Heart right ventricle (tissue), 16 donors: ENCODE data around the gene PMF1. TPM values are rescaled to one million over a fixed set of nuclear protein-coding genes. Genes with fewer than 3 reads are reported as not detected.

Experiments used
- ATAC-seq, 8 donors: fragments of 200-7000 bp; cut with Tn5 transposase; one replicate each; pipeline ENCODE4 v1.9.1; 2020; ENCODE audit warnings: mild to moderate bottlenecking in 8 of 8, moderate library complexity in 8 of 8, moderate number of reproducible peaks in 1 of 8
- DNase-seq, 2 donors: peaks; one replicate each; pipeline ENCODE4 v3.0.0-alpha.2; 2020
- H3K27ac ChIP-seq, 10 donors: fragments of 200-600 bp; sonication (generic) in 2 of 10; one replicate each; pipeline versions ENCODE4 v1.5.0 to v1.8.0; 2020 to 2022; ENCODE audit warnings: mild to moderate bottlenecking in 3 of 10
- H3K27me3 ChIP-seq, 7 donors: fragments of 200-600 bp; one replicate each; pipeline ENCODE4 v1.8.0; 2021 to 2022; ENCODE audit warnings: mild to moderate bottlenecking in 2 of 7
- H3K36me3 ChIP-seq, 9 donors: fragments of 200-600 bp; sonication (generic) in 1 of 9; one replicate each; pipeline versions ENCODE4 v1.5.0 to v1.8.0; 2020 to 2022; ENCODE audit warnings: mild to moderate bottlenecking in 2 of 9
- H3K4me1 ChIP-seq, 9 donors: fragments of 200-600 bp; sonication (generic) in 1 of 9; one replicate each; pipeline versions ENCODE4 v1.5.0 to v1.8.0; 2020 to 2022; ENCODE audit warnings: mild to moderate bottlenecking in 4 of 9
- H3K4me3 ChIP-seq, 10 donors: fragments of 200-600 bp; sonication (generic) in 2 of 10; one replicate each; pipeline versions ENCODE4 v1.5.0 to v1.8.0; 2020 to 2022; ENCODE audit warnings: mild to moderate bottlenecking in 7 of 10, moderate library complexity in 2 of 10
- H3K9me3 ChIP-seq, 11 donors: fragments of 200-600 bp in 10 of 11; sonication (generic) in 2 of 11; one replicate each; pipeline versions ENCODE4 v1.5.0 to v1.8.0; 2013 to 2022; ENCODE audit warnings: mild to moderate bottlenecking in 2 of 11, control low read depth in 1 of 11, moderate library complexity in 1 of 11
- CTCF ChIP-seq, 9 donors: fragments of 200-600 bp; sonication (generic) in 2 of 9; IDR thresholded peaks; one replicate each; pipeline versions ENCODE4 v1.5.0 to v1.8.0; 2021 to 2022; ENCODE audit warnings: antibody characterized with exemption in 9 of 9, mild to moderate bottlenecking in 5 of 9, moderate library complexity in 1 of 9
- WGBS, 2 donors: extraction: QIAGEN DNeasy Blood & Tissue Kit; methylation state at CpG; one replicate each; pipeline ENCODE4 v1.1.7; 2013; ENCODE audit warnings: inconsistent platforms in 1 of 2; 5-methylcytosine and 5-hydroxymethylcytosine counted together
- intact Hi-C, 10 donors: fragments of 100-400 bp; cut with DNase I; formaldehyde crosslinking; loops; one replicate each; pipeline versions ENCODE4 v1.11.1 to v1.14.2; 2022
- polyA plus RNA-seq, 2 donors: library from polyadenylated mRNA; stranded (reverse); fragments of 200-250 nt; gene quantifications; one replicate each; pipeline ENCODE4 v1.2.3, GENCODE V29; 2013
- total RNA-seq, 10 donors: library from RNA; stranded (reverse); fragmentation: NEBNext Ultra II Directional in 3 of 10; extraction: Animal tissue kit (Norgen Biotek cat#: 25700) in 3 of 10; gene quantifications; one replicate each; pipeline versions ENCODE4 v1.2.1 to v1.2.4, GENCODE V29; 2021 to 2023
- donor health status: Arrhythmogenic right ventricular cardiomyopathy.
- donor health status: ischemic (EF 13 %, LVEDD 7.1; RV severe dilation, severe dysfunction).
- donor health status: healthy with polysubstance abuse.
- donor health status: DM: no; HTN: yes; CAD: no.
- donor health status: DM: no; HTN: no; CAD: no.
- donor health status: ischemic (EF 25% LVEDD 6.9; RV normal size, moderate dysfunction).
- donor health status: ischemic (EF 25% LVEDD 5.7; RV mildly dilated, moderate dysfunction).
- donor health status: healthy.
- donor health status: DM: yes; HTN: yes; CAD: no.
- donor health status: Ischemic cardiomyopathy.
- donor health status: ischemic (EF 35%, LVEDD 5.7; RV mildly dilated, moderate dysfunction).
- donor health status: nonischemic (EF 11% LVEDD 7.7; RV severe dilation, severe dysfunction).
- donor health status: DM: yes; HTN: yes; CAD: no.
- donor health status: PGD.
- donor health status: ischemic (EF 29% LVEDD 5.4; RV normal size, mild dysfunction).
- donor health status: nonischemic (EF 23%, LVEDD 6.1; RV moderate dilation, normal function).

The PMF1 gene
- total and polyA plus RNA-seq, 12 donors = 55.9 to 122 (median 69.9) TPM

- Histone ChIP-seq H3K36me3 (peaks cover 0 to 100% (median 70%) of the 10 kb centered on the region in 9 donors), H3K4me1 (no peaks in the 10 kb centered on the region)
- no peak for DNase-seq
Measured at GRCh38 chr1:156268336-156268735, 55.5 kb downstream of the PMF1 start.

GRCh38 chr1:156270314-156270713, 57.5 kb downstream of the PMF1 start:
- intact Hi-C loops = no loop called here
- Histone ChIP-seq H3K36me3 (peaks cover 0 to 100% (median 77%) of the 10 kb centered on the region in 9 donors), H3K9me3 (no peaks in the 10 kb centered on the region), H3K4me3 (no peak overlapping the region), H3K27ac (no peak overlapping the region), H3K27me3 (no peaks in the 10 kb centered on the region), H3K4me1 (no peaks in the 10 kb centered on the region)
- no peak for TF ChIP-seq CTCF (IDR thresholded peaks at IDR 0.05)
- ATAC-seq (no peak), DNase-seq (no peak)
- 94 to 96% methylated on average over 3 of the region's 3 CpGs for WGBS, 2 donors

More at GRCh38 chr1:156268336-156268735, 55.5 kb downstream of the PMF1 start:
- 63 to 69% methylated on average over 4 of the region's 4 CpGs for WGBS, 2 donors
- no peak for TF ChIP-seq CTCF (IDR thresholded peaks at IDR 0.05)
- Histone ChIP-seq H3K4me3 (no peak overlapping the region), H3K27ac (no peak overlapping the region), H3K27me3 (no peaks in the 10 kb centered on the region), H3K9me3 (no peaks in the 10 kb centered on the region)
- intact Hi-C loops = loop anchor here in 1 of 10 donors (10.0 kb wide), 1 partner anchor 46 kb away; no protein-coding TSS in a partner anchor
- no peak for ATAC-seq

GRCh38 chr1:156276532-156276931, 63.7 kb downstream of the PMF1 start:
- no peak for DNase-seq
- no peak overlapping the region for H3K4me3 ChIP-seq
- peaks cover 0 to 89% (median 67%) of the 10 kb centered on the region in 9 donors for H3K36me3 ChIP-seq
- ATAC-seq = no peak
- H3K9me3 ChIP-seq = no peaks in the 10 kb centered on the region
- intact Hi-C loops = loop anchor here in 1 of 10 donors (5.0 kb wide), 1 partner anchor 34 kb away; the partner anchor contains the start of gene BGLAP
- no peak for TF ChIP-seq CTCF (IDR thresholded peaks at IDR 0.05)
- H3K4me1 ChIP-seq = peaks cover 0 to 54% (median 17%) of the 10 kb centered on the region in 9 donors
- H3K27ac ChIP-seq = peak overlapping the region in 1 of 10 donors; percentile 72
- no peaks in the 10 kb centered on the region for H3K27me3 ChIP-seq

GRCh38 chr1:156276966-156277381, 64.2 kb downstream of the PMF1 start:
- H3K4me1 ChIP-seq = peaks cover 0 to 58% (median 21%) of the 10 kb centered on the region in 9 donors
- intact Hi-C loops = loop anchor here in 1 of 10 donors (5.0 kb wide), 1 partner anchor 35 kb away; the partner anchor contains the start of gene BGLAP
- WGBS, 2 donors = 72 to 95% methylated on average over 6 of the region's 6 CpGs
- no peaks in the 10 kb centered on the region for H3K27me3 ChIP-seq
- H3K9me3 ChIP-seq = no peaks in the 10 kb centered on the region
- no peak for TF ChIP-seq CTCF (IDR thresholded peaks at IDR 0.05)
- peak overlapping the region in 1 of 10 donors; percentile 72 for H3K27ac ChIP-seq
- DNase-seq = no peak
- H3K36me3 ChIP-seq = peaks cover 0 to 85% (median 63%) of the 10 kb centered on the region in 9 donors
- H3K4me3 ChIP-seq = no peak overlapping the region
- peak in 1 of 8 donors; percentile 8 for ATAC-seq
